Loucy (cell line): ENCODE results near the gene SERPINE1.

Source experiments
- EZH2phosphoT487 ChIP-seq: fragments of 200-600 bp; IDR thresholded peaks from 2 replicates; pipeline ENCODE4 v1.6.1; 2018; ENCODE audit warnings: antibody characterized with exemption, mild to moderate bottlenecking, moderate library complexity, borderline replicate concordance
- TF ChIP-seq, protein P1 (sequence below): fragments of 200-600 bp; sonication (generic); conservative IDR thresholded peaks from 2 replicates; pipeline ENCODE4 v1.5.1; 2014; ENCODE audit warnings: mild to moderate bottlenecking, antibody characterized with exemption, low read length

GRCh38 chr7:101155303-101155702 lies 28.4 kb downstream of the SERPINE1 start:
- TF ChIP-seq, protein P1, sequence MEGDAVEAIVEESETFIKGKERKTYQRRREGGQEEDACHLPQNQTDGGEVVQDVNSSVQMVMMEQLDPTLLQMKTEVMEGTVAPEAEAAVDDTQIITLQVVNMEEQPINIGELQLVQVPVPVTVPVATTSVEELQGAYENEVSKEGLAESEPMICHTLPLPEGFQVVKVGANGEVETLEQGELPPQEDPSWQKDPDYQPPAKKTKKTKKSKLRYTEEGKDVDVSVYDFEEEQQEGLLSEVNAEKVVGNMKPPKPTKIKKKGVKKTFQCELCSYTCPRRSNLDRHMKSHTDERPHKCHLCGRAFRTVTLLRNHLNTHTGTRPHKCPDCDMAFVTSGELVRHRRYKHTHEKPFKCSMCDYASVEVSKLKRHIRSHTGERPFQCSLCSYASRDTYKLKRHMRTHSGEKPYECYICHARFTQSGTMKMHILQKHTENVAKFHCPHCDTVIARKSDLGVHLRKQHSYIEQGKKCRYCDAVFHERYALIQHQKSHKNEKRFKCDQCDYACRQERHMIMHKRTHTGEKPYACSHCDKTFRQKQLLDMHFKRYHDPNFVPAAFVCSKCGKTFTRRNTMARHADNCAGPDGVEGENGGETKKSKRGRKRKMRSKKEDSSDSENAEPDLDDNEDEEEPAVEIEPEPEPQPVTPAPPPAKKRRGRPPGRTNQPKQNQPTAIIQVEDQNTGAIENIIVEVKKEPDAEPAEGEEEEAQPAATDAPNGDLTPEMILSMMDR = no peak
- no peak for TF ChIP-seq EZH2phosphoT487
